ENCODE results near the gene PIERCE2.
A peak's percentile ranks its signal among the peaks of the same experiment; 100 is the strongest.
"Not testable (repeated sequence)": the region's sequence is repeated elsewhere in the genome, so short reads cannot be mapped to it uniquely, and the experiment has no call there.

The PIERCE2 gene, protein sequence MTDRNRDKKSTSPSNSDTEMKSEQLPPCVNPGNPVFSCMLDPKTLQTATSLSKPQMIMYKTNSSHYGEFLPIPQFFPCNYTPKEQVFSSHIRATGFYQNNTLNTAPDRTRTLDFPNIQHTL
- 0.24 to 0.35 reads per million in 2 donors for total RNA-seq

DNA sequence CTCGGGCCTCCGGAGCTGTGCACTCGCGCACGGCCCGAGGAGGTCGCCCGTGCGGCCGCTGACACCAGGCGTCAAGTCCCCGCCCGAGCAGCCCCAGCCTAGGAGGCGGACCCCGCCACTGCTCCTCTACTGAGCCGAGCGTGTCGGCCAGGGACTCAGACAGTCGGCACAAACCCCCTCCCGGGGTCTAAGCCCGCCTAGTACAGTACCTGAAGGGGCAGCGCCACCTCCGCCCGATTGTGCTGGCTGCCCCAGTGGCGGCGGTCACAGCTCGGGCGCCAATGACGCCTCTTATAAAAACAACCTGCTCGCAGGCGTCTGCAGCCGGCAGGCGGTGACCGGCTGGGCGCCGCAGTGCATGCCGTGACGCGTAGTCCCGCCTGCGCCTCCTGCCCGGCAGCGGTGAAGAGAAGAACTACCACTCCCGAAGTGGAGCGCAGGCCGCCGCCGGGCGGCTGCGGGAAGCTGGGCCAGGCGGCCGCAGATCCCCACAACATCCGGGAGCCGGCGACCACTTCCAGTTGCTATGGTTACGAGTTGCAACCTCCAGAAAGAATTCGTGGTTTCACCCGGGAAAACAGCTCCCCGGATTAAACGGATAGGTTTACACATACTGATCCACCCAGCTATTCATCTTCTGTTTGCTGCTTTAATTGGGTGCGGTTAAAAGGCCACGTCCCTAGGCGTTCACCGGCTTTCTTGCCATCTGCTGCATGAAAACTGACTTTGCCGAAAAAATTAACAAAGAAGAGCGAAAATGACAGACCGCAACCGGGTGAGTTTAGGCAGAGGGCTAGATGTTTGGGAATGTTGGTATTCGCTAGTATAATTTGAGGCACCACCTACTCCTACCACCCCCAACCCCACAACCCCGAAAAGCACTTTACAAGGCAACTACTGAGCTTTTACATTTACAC is at the start of gene PIERCE2, which contains the start of gene CCPG1:
PIERCE2 (plus strand) TSS at position 484 of the 917 bp plus-strand sequence; CDS start at position 758, 274 bp downstream.
CCPG1 (minus strand) TSS at position 348 of the 917 bp plus-strand sequence. CDS start 18,935 bp downstream, outside the sequence.
- DNase-seq = peak; percentile 79

DNA sequence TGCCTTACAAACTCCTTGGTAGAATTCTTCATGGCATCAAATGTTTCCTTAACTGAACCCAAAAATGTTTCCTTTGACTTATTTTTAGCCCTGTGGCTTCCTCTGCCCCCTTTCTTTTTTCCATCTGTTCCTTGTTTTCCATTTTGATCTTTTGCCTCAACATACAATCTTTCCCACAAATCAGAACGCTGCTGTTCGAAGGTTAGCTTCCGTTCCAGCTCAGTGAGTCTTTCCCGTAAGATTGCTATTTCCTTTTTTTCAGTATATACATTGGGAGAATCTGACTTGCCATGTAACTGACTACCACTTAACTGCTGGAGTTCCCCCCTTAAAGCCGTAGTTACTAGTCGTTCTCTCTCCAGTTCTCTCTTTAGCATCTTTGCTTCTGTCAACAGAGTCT is 48.0 kb upstream of the PIERCE2 start:
- DNase-seq = no peak

DNA sequence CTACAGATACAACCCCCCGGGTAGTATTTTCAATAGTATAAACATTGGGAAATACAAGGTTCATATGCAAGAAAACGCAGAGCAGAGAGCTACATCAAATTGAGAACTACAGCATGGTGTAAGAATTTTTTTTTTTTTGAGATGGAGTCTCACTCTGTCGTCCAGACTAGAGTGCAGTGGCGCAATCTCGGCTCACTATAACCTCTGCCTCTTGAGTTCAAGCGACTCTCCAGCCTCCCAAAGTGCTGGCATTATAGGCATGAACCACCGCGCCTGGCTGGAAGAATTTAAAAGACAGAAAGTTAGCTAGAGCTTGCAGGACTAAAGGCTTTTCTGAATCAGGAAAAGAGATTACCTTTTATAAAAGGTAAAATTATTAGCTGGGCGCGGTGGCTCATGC is 47.2 kb upstream of the PIERCE2 start:
- no peak for DNase-seq

DNA sequence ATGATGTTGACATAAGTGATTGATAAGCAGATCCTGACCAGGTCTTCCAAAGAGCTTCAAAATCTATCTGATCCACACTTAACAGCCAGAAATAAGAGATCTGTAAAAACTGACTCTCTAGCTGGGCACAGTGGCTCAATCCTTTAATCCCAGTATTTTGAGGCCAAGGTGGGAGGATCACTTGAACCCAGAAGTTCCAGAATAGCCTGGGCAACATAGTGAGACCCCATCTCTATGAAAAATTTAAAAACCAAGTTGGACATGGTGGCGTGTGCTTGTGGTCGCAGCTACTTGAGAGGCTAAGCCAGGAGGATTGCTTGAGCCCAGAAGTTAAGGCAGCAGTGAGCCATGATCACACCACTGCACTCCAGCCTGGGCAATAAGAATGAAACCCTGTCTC is 45.7 kb upstream of the PIERCE2 start:
- DNase-seq = no peak

DNA sequence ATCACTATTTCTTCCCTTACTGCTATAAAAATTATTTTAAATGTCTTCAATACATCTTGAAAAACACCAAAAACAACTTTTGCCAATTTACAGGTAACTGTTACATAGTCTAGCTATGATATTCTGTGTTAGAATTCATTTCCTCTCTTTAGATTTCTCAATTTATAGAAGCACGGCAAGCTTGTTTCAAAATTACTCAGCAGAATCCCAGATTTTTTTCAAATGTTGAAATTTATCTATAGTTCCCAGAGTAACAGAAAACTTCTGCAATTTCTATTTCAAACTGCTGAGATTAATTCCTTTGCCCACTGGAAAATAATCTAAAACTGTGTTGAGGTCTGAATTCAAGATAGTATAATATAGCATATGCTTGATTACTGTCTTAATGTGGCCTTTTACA is 41.3 kb upstream of the PIERCE2 start:
- no peak for DNase-seq

DNA sequence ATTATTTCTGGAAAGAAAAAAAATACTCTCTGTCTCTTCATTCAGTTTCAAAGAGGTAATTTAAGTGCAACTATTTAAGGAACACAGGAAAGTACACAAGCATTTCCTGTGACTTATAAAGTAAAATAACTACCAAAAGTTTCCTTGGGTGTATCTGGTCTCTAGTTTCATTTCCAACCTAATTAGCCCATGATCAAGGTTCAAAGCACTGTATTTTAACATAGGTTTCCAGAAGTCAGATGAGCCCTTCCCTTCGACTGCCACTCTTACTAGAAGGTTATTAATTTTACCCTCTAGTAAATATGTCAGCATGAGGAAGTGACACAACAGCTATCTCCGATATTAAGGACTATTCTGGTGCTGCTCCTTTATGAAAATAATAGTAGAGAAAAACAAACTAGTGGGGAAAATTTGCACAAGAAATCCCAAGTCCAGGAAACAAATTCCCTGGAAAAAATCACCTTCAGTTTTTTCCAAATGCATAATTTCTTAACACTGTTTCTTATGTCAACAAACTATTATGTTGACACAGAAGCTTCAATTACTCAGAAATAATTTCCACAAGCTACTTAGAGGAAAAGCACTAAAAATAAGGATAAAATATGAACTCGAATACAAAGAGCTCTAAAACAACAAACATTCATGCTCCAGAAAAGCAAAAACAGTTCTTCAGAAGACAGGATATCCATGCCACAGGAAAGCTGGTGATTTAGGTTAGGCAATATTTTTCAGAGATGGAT is 35.4 kb upstream of the PIERCE2 start:
- DNase-seq = no peak

DNA sequence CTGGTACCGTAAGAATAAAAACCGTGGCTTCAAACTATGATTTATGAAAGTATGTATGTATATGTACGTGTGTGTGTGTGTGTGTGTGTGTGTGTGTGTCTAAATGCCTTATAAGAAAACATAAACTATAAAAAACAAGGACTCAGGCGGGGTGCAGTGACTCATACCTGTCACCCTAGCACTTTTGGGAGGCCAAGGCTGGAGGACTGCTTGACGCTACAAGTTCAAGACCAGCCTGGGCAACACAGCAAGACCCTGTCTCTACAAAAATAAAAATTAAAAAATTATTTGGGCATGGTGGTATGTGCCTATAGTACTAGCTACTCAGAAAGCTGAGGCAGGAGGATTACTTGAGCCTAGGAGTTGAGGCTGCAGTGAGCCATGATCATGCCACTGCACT is 29.2 kb upstream of the PIERCE2 start:
- no peak for DNase-seq

DNA sequence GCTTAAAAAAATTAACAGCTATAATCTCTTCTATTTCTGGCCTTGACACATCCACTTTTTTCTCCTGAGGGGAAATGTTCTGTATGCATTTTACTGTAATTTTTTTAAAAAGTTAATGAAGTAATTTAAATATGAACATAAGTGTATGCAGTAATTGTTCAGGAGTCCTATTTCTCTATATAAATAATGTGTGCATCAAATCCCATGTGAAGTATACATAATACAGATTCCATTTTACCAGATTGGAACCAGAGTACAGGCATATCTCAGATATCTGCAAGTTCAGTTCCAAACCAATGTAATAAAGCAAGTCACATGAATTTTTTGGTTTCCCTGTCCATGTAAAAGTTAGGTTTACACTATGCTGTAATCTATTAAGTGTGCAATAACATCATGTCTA is 26.7 kb upstream of the PIERCE2 start:
- no peak for DNase-seq

DNA sequence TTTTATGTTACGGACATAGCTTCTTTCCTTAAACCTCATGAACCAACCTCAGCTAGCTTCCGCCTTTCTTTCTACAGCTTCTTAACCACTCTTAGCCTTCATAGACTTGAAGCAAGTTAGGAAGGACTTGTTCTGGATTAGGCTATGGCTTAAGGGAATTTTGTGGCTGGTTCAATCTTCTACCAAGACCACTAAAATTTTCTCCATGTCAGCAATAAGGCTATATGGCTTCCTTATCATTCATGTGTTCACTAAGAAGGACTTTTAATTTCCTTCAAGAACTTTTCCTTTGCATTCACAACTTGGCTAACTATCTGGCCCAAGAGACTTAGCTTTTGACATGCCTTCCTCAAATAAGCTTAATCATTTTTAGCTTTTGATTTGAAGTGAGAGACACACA is 24.6 kb upstream of the PIERCE2 start:
- DNase-seq = no peak

DNA sequence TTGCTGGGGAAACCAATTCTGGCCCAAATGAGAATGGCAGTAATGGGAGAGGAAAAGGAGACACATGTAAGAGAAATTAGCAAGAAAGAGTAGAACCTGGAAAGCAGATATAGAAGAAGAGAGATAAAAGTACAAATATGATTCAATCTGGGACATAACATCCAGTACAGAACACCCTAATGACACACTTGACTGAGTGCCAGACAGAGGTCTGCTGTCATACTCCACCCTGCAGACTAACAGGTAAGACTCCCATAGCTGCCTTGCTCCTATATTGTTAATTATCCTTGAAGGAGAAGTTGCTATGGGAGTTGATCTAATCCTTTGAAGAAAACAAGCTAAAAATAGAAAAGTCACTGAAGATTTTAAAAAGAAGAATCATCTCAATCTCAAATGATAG is 21.3 kb upstream of the PIERCE2 start:
- no peak for DNase-seq

DNA sequence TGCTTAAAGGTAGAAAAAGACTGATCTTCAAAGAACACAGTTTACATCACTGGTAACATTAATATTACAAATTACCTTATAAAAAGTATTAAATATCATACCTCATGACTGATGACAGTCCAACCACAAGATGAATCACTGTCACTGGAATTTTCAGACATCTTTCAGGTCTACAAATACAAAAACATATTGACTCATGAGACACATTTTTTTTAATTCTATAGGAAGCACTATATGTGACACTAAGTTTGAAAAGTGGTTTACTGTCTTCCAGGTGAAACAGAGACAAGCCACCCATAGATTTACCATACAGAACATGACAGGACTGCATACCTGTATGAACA is 19.1 kb upstream of the PIERCE2 start:
- DNase-seq = no peak

DNA sequence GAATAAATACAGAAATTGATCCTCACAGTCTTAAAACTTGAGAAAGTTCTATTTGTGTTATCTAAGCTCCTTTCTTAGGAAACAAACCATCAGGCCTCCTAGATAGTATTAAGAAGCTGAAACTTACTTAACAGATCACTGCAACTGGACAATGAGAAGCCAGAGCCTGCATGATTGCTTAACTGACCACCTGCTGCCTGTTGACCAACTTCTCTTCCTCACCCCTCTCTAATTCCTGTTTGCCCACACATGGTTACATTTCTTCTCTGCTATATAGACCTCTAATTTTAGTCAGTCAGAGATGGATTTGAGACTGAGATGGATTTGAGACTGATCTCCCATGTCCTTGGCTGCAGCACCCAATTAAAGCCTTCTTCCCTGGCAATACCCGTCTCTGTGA is 13.6 kb upstream of the PIERCE2 start:
- no peak for DNase-seq

DNA sequence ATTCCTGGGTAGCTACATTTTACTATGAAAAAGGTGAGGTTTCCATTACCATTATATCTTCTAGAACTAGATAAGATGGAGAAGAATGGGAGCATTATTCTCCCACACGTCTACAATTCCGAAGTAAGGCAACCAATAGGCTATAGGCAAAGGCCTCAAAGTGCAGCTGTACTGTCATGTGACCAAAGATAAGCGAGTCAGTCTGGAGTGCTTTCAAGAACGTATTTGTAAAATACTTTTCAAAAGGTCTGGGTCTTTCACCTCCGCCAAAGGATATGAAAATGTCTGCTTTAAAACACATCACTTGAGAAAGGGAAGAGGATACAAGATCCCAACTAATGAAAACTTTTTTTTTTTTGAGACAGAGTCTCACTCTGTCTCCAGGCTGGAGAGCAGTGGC is 10.1 kb upstream of the PIERCE2 start:
- no peak for DNase-seq

DNA sequence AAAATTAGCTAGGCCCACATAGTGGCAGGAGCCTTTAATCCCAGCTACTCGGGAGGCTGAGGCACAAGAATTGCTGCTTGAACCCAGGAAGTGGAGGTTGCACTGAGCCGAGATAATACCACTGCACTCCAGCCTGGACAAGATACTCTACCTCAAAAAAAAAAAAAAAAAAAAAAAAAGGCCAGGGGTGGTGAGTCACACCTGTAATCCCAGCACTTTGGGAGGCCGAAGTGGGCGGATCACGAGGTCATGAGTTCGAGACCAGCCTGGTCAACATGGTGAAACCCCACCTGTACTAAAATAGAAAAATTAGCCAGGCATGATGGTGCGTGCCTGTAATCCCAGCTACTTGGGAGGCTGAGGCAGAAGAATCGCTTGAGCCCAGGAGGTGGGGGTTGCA is 8.2 kb upstream of the PIERCE2 start:
- DNase-seq = not testable (repeated sequence)

DNA sequence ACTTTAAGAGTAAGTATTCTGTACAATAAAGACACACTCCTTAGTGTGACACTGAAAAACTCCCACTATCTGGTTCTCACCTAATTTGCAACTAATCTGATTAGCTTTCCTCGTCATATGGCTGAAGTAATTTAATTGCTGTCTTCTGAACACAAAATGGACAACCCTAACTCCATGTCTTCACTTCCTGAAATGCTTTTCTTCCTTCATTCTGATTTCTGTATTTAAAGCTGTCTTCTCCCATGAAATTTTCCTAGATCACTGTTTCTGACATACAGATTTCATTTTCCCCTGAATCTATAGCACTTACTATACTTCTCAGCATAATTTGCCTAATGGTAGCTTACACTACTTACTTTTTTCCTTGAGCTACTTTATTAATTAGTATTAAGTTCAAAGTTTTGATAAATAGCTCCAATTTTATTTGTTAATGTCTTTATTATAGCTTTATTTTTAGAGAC is 6.5 kb upstream of the PIERCE2 start:
- no peak for DNase-seq

DNA sequence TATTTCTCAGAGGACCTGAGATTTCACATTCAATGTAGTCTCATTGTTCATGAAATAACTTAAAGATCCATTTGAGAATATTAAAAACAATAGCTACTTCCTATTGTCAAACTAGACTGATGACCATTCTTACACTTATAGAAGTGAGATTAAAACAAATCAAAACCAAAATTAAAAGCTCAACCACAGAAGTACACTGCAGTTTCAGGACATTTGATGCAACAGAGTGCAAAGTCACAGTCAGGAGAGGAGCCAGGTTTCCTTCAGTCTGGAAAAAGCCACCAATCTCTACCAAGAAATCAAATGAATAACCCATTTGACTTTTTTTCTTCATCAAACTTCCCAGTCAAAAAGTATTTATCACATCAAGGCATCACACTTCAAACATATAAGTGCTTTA is 5.6 kb upstream of the PIERCE2 start:
- DNase-seq = no peak

DNA sequence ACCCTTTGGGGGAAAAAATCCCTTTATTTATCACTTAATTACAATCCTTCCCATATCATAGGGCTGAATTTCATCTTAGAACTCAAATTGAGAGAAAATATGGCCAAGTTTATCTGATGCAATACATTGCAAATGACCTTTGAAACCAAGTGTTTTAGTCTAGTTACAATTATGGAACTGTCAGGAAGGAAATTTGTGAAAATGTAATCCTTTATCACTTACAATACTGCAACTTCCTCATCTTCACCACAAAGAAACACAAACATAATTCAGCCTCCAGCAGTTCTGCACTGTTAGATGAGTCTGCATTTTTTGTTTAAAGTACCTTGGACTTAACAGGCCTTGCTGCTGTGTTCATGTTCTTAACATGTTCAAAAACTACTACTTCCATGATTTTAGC is 4.8 kb upstream of the PIERCE2 start:
- DNase-seq = no peak

DNA sequence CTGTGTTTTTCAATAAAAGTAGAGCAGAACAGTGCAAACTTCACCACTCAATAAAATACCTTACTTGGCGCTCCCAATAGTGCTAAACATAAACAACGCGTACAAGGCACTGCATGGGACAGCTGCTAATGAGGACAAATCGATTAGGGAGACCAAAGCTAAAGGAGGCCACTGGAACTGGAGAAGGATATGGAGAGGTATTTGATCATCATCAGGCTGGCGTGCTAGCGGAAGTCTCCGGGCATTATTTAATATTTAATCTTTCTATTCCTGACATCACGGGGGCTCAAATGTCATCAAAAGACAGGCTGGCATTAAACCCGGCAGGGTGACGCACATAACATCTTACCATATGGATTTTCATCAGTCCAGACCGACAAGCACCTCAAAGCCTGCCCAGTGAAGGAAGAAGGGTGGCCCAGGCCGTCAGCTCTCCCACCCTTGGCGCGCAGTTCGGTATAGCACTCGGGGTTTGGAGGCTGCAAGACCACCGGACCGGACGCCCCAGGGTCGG is 740 bp upstream of the PIERCE2 start:
- no peak for DNase-seq

DNA sequence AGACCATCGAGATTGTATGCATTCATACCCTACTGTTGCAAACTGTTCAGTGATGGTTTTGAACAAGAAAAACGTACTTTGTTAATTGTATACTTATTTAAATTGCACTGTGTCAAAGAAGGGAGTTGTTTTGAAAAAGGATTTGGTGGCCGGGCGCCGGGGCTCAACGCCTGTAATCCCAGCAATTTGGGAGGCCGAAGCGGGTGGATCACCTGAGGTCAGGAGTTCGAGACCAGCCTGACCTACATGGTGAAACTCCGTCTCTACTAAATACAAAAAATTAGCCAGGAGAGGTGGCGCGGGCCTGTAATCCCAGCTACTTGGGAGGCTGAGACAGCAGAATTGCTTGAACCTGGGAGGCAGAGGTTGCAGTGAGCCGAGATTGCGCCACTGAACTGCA is 681 bp downstream of the PIERCE2 start:
- not testable (repeated sequence) for DNase-seq

DNA sequence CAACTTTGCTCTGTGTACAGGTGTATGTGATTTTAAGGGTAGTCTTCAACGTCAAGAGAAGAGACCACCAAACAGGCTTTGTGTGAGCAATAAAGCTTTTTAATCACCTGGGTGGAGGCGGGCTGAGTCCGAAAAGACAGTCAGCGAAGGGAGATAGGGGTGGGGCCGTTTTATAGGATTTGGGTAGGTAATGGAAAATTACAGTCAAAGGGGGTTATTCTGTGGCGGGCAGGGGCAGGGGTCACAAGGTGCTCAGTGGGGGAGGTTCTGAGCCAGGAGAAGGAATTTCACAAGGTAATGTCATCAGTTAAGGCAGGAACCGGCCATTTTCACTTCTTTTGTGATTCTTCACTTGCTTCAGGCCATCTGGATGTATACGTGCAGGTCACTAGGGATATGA is 9.4 kb downstream of the PIERCE2 start:
- DNase-seq = not testable (repeated sequence)

DNA sequence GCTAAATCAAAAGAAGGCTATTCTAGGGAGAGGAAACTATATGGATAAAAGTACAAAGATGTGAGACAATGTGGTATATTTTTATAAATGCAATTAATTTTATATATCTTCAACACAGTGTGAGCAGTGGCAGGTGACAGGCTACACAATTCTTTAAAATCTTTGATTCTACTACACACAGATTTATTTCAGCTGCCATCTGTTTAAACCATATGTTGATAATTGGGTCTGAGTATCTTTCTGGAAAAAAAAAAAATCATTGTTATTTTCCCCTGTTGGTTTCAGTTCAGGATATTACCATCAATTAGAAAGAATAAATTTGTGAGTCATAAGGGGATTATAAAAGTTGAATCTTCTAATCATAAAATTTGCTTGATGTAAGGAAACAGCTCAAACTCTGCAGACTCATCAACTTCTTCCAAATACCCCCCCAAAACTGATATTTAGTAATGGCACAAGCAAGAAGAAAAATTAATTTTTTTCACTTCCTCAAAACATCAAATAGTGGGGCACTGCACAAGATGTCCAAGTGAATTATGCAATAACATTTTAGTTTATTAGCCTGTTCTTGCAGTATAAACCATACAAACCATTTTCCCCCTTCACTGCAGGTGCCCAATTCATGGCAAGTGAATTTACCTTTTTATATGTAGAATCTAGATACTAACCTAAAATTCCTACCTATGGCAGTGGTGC is 12.0 kb downstream of the PIERCE2 start:
- DNase-seq = no peak

DNA sequence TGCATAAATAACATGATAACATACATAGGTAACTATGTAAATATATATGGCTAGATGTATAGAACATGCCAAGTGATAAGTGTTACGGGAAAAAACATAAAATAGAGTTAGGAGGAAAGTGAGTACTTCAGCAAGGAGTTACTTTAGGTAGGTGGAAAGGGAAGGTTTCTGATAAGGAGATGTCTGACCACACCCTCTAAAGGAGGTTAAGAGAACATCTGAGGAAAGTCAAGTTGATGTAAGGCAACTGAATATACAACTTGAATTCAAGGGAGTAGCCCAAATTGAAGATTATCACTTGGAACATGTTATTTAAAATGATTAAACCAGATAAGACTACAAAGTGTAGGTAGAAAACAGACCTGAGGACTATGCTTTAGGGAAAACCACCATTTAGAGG is 13.8 kb downstream of the PIERCE2 start:
- DNase-seq = no peak

Measured in T-helper 9 cell (primary cell).